Thymus (tissue), 11 donors: Measurements from ENCODE around the gene LRRC8D. TPM values are rescaled to one million over a fixed set of nuclear protein-coding genes. Genes with fewer than 3 reads are reported as not detected.
A peak's percentile ranks its signal among the peaks of the same experiment; 100 is the strongest.

Experiments used
- DNase-seq, 9 donors: peaks; one replicate each; pipeline ENCODE4 v3.0.0-alpha.2; 2013; ENCODE audit warnings: low spot score in 9 of 9, low read depth in 6 of 9, missing footprints in 1 of 9
- H3K27ac ChIP-seq, 2 donors: one replicate each; pipeline ENCODE4 v1.5.1; 2013; ENCODE audit warnings: control low read depth in 1 of 2, low read depth in 1 of 2, low read length in 1 of 2, mild to moderate bottlenecking in 1 of 2, moderate library complexity in 1 of 2
- H3K27me3 ChIP-seq, 2 donors: one replicate each; pipeline ENCODE4 v1.5.1; 2013; ENCODE audit warnings: low read length in 1 of 2; ENCODE audit not compliant: control insufficient read depth in 2 of 2, insufficient read depth in 1 of 2
- H3K36me3 ChIP-seq, 2 donors: one replicate each; pipeline ENCODE4 v1.5.1; 2013; ENCODE audit warnings: low read length in 1 of 2, mild to moderate bottlenecking in 1 of 2, moderate library complexity in 1 of 2; ENCODE audit not compliant: control insufficient read depth in 2 of 2, insufficient read depth in 2 of 2
- H3K4me1 ChIP-seq, 2 donors: one replicate each; pipeline ENCODE4 v1.5.1; 2013; ENCODE audit warnings: low read length in 2 of 2; ENCODE audit not compliant: control insufficient read depth in 2 of 2, insufficient read depth in 2 of 2
- H3K4me3 ChIP-seq, 2 donors: one replicate each; pipeline ENCODE4 v1.5.1; 2013; ENCODE audit warnings: low read length in 2 of 2, control low read depth in 1 of 2, mild to moderate bottlenecking in 1 of 2
- H3K9me3 ChIP-seq, 2 donors: one replicate each; pipeline ENCODE4 v1.5.1; 2013; ENCODE audit warnings: low read length in 1 of 2, mild to moderate bottlenecking in 1 of 2; ENCODE audit not compliant: control insufficient read depth in 2 of 2, insufficient read depth in 1 of 2
- WGBS: extraction: QIAGEN DNeasy Blood & Tissue Kit; methylation state at CpG from one replicate; pipeline ENCODE4 v1.1.7; 2013; 5-methylcytosine and 5-hydroxymethylcytosine counted together
- polyA plus RNA-seq: library from polyadenylated mRNA; stranded (reverse); fragments of 200-250 nt; gene quantifications from one replicate; pipeline ENCODE4 v1.2.3, GENCODE V29; 2013
- total RNA-seq: library from RNA; stranded (reverse); fragments of 120-200 nt; gene quantifications from one replicate; pipeline ENCODE4 v1.2.4, GENCODE V29; 2013
- donor health status: healthy.

LRRC8D gene
- total and polyA plus RNA-seq, 2 donors = 23.6 to 23.8 TPM

DNA sequence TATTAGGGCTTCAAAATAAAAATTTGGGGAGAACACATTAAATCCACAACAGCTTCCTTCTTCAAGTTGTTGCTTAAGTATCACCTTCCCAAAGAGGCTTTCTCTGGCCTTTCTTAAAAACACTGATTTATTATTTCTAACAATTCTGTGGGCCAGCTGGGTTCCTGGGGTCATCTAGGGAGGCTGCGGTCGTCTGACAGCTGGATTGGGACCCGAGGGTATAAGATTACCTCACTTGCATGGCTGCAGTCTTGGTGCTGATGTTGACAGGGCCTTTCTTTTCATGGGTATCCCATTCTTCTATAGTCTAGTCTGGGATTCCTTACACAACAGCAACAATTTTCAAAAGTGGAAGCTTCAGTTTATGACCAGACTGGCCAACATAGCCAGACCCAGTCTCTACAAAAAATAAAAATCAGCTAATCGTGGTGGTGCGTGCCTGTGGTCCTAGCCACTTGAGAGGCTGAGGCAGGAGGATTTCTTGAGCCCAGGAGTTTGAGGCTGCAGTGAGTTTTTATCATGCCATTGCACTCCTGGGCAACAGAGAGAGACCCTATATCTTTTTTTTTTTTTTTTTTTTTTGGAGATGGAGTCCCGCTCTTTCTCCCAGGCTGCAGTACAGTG, 128.0 kb downstream of the LRRC8D start:
- Histone ChIP-seq H3K9me3 (no peaks in the 10 kb centered on the region), H3K27ac (no peak overlapping the region), H3K27me3 (no peaks in the 10 kb centered on the region), H3K4me1 (peaks cover 3 to 7% of the 10 kb centered on the region in 2 donors), H3K4me3 (no peak overlapping the region), H3K36me3 (no peaks in the 10 kb centered on the region)
- no peak for DNase-seq
- 94% methylated on average over 6 of the region's 6 CpGs for WGBS

- Histone ChIP-seq H3K36me3 (no peaks in the 10 kb centered on the region), H3K27ac (no peak overlapping the region), H3K9me3 (no peaks in the 10 kb centered on the region), H3K27me3 (no peaks in the 10 kb centered on the region), H3K4me3 (no peak overlapping the region), H3K4me1 (peaks cover 12 to 20% of the 10 kb centered on the region in 2 donors)
- WGBS = 63% methylated on average over 1 of the region's 1 CpG
- no peak for DNase-seq
Measured at GRCh38 chr1:89949991-89950624, 129.3 kb downstream of the LRRC8D start.

GRCh38 chr1:89950703-89951102, 129.9 kb downstream of the LRRC8D start:
- 95% methylated on average over 2 of the region's 2 CpGs for WGBS

DNA sequence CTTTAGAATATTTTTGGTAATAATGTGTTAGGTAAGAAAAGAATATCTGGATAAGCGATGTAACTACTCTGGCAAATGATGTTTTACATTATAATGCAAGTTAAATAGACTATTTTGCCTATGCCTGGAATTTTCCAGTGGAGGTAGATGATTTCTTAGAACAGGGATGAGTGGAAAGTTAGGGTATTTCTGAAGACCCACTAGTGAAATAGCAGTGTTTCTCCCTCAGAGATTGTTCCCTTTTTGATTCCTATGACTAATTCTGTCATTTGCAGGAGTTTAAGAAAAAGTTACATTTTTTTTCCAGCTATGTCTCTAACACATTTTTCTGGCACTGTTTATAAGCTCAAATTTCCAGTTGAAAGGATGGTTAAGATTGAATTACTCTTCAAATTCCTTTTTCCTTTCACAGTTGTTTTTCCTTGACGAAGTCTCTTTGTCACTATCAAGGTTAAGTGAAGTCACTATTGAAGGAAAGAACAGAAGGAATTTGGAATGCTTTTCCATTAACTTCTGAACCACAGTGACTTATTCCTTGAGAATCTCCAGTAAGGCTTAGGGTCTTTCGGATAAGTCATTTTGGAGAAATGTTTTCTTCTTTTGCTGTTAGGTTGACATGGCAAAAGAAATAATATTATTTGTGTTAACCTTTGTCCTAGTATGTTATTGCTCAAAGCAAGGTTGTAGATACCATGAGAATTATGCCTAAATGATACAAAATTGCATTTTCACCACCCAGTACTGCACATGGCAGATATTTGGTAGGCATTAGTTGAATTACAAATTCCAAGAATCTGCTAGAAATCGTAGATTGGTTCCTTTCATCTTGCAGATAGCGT, 131.2 kb downstream of the LRRC8D start:
- H3K4me3 ChIP-seq = no peak overlapping the region
- H3K4me1 ChIP-seq = peaks cover 27 to 38% of the 10 kb centered on the region in 2 donors
- DNase-seq = no peak
- no peak overlapping the region for H3K27ac ChIP-seq
- 93% methylated on average over 5 of the region's 5 CpGs for WGBS
- H3K9me3 ChIP-seq = no peaks in the 10 kb centered on the region
- H3K36me3 ChIP-seq = no peaks in the 10 kb centered on the region
- no peaks in the 10 kb centered on the region for H3K27me3 ChIP-seq

More at GRCh38 chr1:89950703-89951102, 129.9 kb downstream of the LRRC8D start:
- Histone ChIP-seq H3K36me3 (no peaks in the 10 kb centered on the region), H3K9me3 (no peaks in the 10 kb centered on the region), H3K4me1 (peaks cover 18 to 26% of the 10 kb centered on the region in 2 donors), H3K27ac (no peak overlapping the region), H3K27me3 (no peaks in the 10 kb centered on the region), H3K4me3 (no peak overlapping the region)
- no peak for DNase-seq

GRCh38 chr1:89952605-89953130, 131.8 kb downstream of the LRRC8D start:
- H3K27ac ChIP-seq = no peak overlapping the region
- H3K36me3 ChIP-seq = no peaks in the 10 kb centered on the region
- peaks cover 30 to 44% of the 10 kb centered on the region in 2 donors for H3K4me1 ChIP-seq
- no peaks in the 10 kb centered on the region for H3K27me3 ChIP-seq
- DNase-seq = no peak
- 96% methylated on average over 2 of the region's 2 CpGs for WGBS
- no peaks in the 10 kb centered on the region for H3K9me3 ChIP-seq
- H3K4me3 ChIP-seq = no peak overlapping the region

- DNase-seq = no peak
- H3K4me1 ChIP-seq = peaks cover 33 to 49% of the 10 kb centered on the region in 2 donors
- no peak overlapping the region for H3K27ac ChIP-seq
- H3K27me3 ChIP-seq = no peaks in the 10 kb centered on the region
- no peak overlapping the region for H3K4me3 ChIP-seq
- WGBS = 67% methylated on average over 1 of the region's 1 CpG
- H3K9me3 ChIP-seq = no peaks in the 10 kb centered on the region
- no peaks in the 10 kb centered on the region for H3K36me3 ChIP-seq
Measured at GRCh38 chr1:89953131-89953626, 132.3 kb downstream of the LRRC8D start.

- no peaks in the 10 kb centered on the region for H3K9me3 ChIP-seq
- peaks cover 33 to 51% of the 10 kb centered on the region in 2 donors for H3K4me1 ChIP-seq
- peak in 4 of 9 donors; percentile 12 to 50 (median 21) for DNase-seq
- H3K27ac ChIP-seq = no peak overlapping the region
- no peak overlapping the region for H3K4me3 ChIP-seq
- 96% methylated on average over 1 of the region's 1 CpG for WGBS
- H3K27me3 ChIP-seq = no peaks in the 10 kb centered on the region
- H3K36me3 ChIP-seq = no peaks in the 10 kb centered on the region
Measured at GRCh38 chr1:89953929-89954328, 133.1 kb downstream of the LRRC8D start.

GRCh38 chr1:89954401-89954800, 133.6 kb downstream of the LRRC8D start:
- peaks cover 2 to 4% of the 10 kb centered on the region in 2 donors for H3K9me3 ChIP-seq
- no peaks in the 10 kb centered on the region for H3K36me3 ChIP-seq
- H3K27me3 ChIP-seq = no peaks in the 10 kb centered on the region
- H3K4me1 ChIP-seq = peaks cover 33 to 51% of the 10 kb centered on the region in 2 donors
- H3K4me3 ChIP-seq = no peak overlapping the region
- no peak overlapping the region for H3K27ac ChIP-seq
- no peak for DNase-seq
- WGBS = 98% methylated on average over 1 of the region's 1 CpG
